ENCODE data around the gene ARHGEF38. TPM values are rescaled to one million over a fixed set of nuclear protein-coding genes. Genes with fewer than 3 reads are reported as not detected.

Gene ARHGEF38
- polyA plus RNA-seq, 1 donor: 10.7 TPM

GRCh38 chr4:105527081-105527480 is 25.3 kb upstream of the ARHGEF38 start:
- Histone ChIP-seq H3K4me3 (ENCODE audit: low read length) (no peak overlapping the region), H3K36me3 (ENCODE audit: control insufficient read depth, insufficient read depth, low read length) (no peaks in the 10 kb centered on the region), H3K27ac (ENCODE audit: low read length) (no peak overlapping the region), H3K9me3 (ENCODE audit: control insufficient read depth, low read depth, low read length) (no peaks in the 10 kb centered on the region), H3K27me3 (ENCODE audit: control insufficient read depth, insufficient read depth, low read length) (no peaks in the 10 kb centered on the region), H3K4me1 (ENCODE audit: control insufficient read depth, insufficient read depth, low read length) (no peaks in the 10 kb centered on the region)
- DNase-seq: no peak
- no CpG with 5 or more reads among the region's 8 CpGs for WGBS (ENCODE audit: insufficient coverage, low lambda C conversion rate)

- Histone ChIP-seq H3K36me3 (ENCODE audit: control insufficient read depth, insufficient read depth, low read length) (no peaks in the 10 kb centered on the region), H3K27me3 (ENCODE audit: control insufficient read depth, insufficient read depth, low read length) (no peaks in the 10 kb centered on the region), H3K4me3 (ENCODE audit: low read length) (no peak overlapping the region), H3K4me1 (ENCODE audit: control insufficient read depth, insufficient read depth, low read length) (peaks cover 8% of the 10 kb centered on the region), H3K27ac (ENCODE audit: low read length) (no peak overlapping the region), H3K9me3 (ENCODE audit: control insufficient read depth, low read depth, low read length) (no peaks in the 10 kb centered on the region)
- DNase-seq: no peak
- WGBS (ENCODE audit: insufficient coverage, low lambda C conversion rate): no CpG with 5 or more reads among the region's 1 CpG
Measured at GRCh38 chr4:105536601-105537000, 15.8 kb upstream of the ARHGEF38 start.

GRCh38 chr4:105541420-105541819 is 11.0 kb upstream of the ARHGEF38 start:
- H3K27me3 ChIP-seq (ENCODE audit: control insufficient read depth, insufficient read depth, low read length): no peaks in the 10 kb centered on the region
- H3K27ac ChIP-seq (ENCODE audit: low read length): peak overlapping the region; percentile 53
- peak in 1 of 2 donors; percentile 77 for DNase-seq
- H3K36me3 ChIP-seq (ENCODE audit: control insufficient read depth, insufficient read depth, low read length): no peaks in the 10 kb centered on the region
- H3K9me3 ChIP-seq (ENCODE audit: control insufficient read depth, low read depth, low read length): no peaks in the 10 kb centered on the region
- H3K4me1 ChIP-seq (ENCODE audit: control insufficient read depth, insufficient read depth, low read length): peaks cover 21% of the 10 kb centered on the region
- no peak overlapping the region for H3K4me3 ChIP-seq (ENCODE audit: low read length)
- WGBS (ENCODE audit: insufficient coverage, low lambda C conversion rate): 37% methylated on average over 3 of the region's 4 CpGs

GRCh38 chr4:105542039-105542438 is 10.4 kb upstream of the ARHGEF38 start:
- H3K4me1 ChIP-seq (ENCODE audit: control insufficient read depth, insufficient read depth, low read length): peaks cover 21% of the 10 kb centered on the region
- H3K36me3 ChIP-seq (ENCODE audit: control insufficient read depth, insufficient read depth, low read length): no peaks in the 10 kb centered on the region
- no peaks in the 10 kb centered on the region for H3K9me3 ChIP-seq (ENCODE audit: control insufficient read depth, low read depth, low read length)
- H3K27ac ChIP-seq (ENCODE audit: low read length): peak overlapping the region; percentile 53
- no peaks in the 10 kb centered on the region for H3K27me3 ChIP-seq (ENCODE audit: control insufficient read depth, insufficient read depth, low read length)
- no peak overlapping the region for H3K4me3 ChIP-seq (ENCODE audit: low read length)
- WGBS (ENCODE audit: insufficient coverage, low lambda C conversion rate): no CpG with 5 or more reads among the region's 3 CpGs
- DNase-seq: no peak

- DNase-seq: no peak
- H3K9me3 ChIP-seq (ENCODE audit: control insufficient read depth, low read depth, low read length): no peaks in the 10 kb centered on the region
- no peak overlapping the region for H3K4me3 ChIP-seq (ENCODE audit: low read length)
- H3K36me3 ChIP-seq (ENCODE audit: control insufficient read depth, insufficient read depth, low read length): no peaks in the 10 kb centered on the region
- H3K27me3 ChIP-seq (ENCODE audit: control insufficient read depth, insufficient read depth, low read length): no peaks in the 10 kb centered on the region
- peaks cover 21% of the 10 kb centered on the region for H3K4me1 ChIP-seq (ENCODE audit: control insufficient read depth, insufficient read depth, low read length)
- no peak overlapping the region for H3K27ac ChIP-seq (ENCODE audit: low read length)
Measured at GRCh38 chr4:105543346-105543745, 9.1 kb upstream of the ARHGEF38 start.

GRCh38 chr4:105543881-105544280 is 8.5 kb upstream of the ARHGEF38 start:
- Histone ChIP-seq H3K27me3 (ENCODE audit: control insufficient read depth, insufficient read depth, low read length) (no peaks in the 10 kb centered on the region), H3K9me3 (ENCODE audit: control insufficient read depth, low read depth, low read length) (no peaks in the 10 kb centered on the region), H3K4me1 (ENCODE audit: control insufficient read depth, insufficient read depth, low read length) (peaks cover 21% of the 10 kb centered on the region), H3K27ac (ENCODE audit: low read length) (no peak overlapping the region), H3K36me3 (ENCODE audit: control insufficient read depth, insufficient read depth, low read length) (no peaks in the 10 kb centered on the region), H3K4me3 (ENCODE audit: low read length) (no peak overlapping the region)
- no peak for DNase-seq

GRCh38 chr4:105544520-105545286 is 7.7 kb upstream of the ARHGEF38 start:
- Histone ChIP-seq H3K27me3 (ENCODE audit: control insufficient read depth, insufficient read depth, low read length) (no peaks in the 10 kb centered on the region), H3K4me3 (ENCODE audit: low read length) (no peak overlapping the region), H3K27ac (ENCODE audit: low read length) (no peak overlapping the region), H3K9me3 (ENCODE audit: control insufficient read depth, low read depth, low read length) (no peaks in the 10 kb centered on the region), H3K36me3 (ENCODE audit: control insufficient read depth, insufficient read depth, low read length) (no peaks in the 10 kb centered on the region), H3K4me1 (ENCODE audit: control insufficient read depth, insufficient read depth, low read length) (peaks cover 21% of the 10 kb centered on the region)
- whole genome bisulfite sequencing (ENCODE audit: insufficient coverage, low lambda C conversion rate): no CpG with 5 or more reads among the region's 1 CpG
- no peak for DNase-seq

- DNase-seq: no peak
- Histone ChIP-seq H3K4me1 (ENCODE audit: control insufficient read depth, insufficient read depth, low read length) (peaks cover 23% of the 10 kb centered on the region), H3K36me3 (ENCODE audit: control insufficient read depth, insufficient read depth, low read length) (no peaks in the 10 kb centered on the region), H3K9me3 (ENCODE audit: control insufficient read depth, low read depth, low read length) (no peaks in the 10 kb centered on the region), H3K4me3 (ENCODE audit: low read length) (no peak overlapping the region), H3K27me3 (ENCODE audit: control insufficient read depth, insufficient read depth, low read length) (no peaks in the 10 kb centered on the region), H3K27ac (ENCODE audit: low read length) (no peak overlapping the region)
Measured at GRCh38 chr4:105546086-105546485, 6.3 kb upstream of the ARHGEF38 start.

GRCh38 chr4:105547769-105548168 is 4.7 kb upstream of the ARHGEF38 start:
- no peaks in the 10 kb centered on the region for H3K9me3 ChIP-seq (ENCODE audit: control insufficient read depth, low read depth, low read length)
- H3K36me3 ChIP-seq (ENCODE audit: control insufficient read depth, insufficient read depth, low read length): no peaks in the 10 kb centered on the region
- no peak overlapping the region for H3K27ac ChIP-seq (ENCODE audit: low read length)
- H3K4me3 ChIP-seq (ENCODE audit: low read length): no peak overlapping the region
- H3K27me3 ChIP-seq (ENCODE audit: control insufficient read depth, insufficient read depth, low read length): no peaks in the 10 kb centered on the region
- peaks cover 28% of the 10 kb centered on the region for H3K4me1 ChIP-seq (ENCODE audit: control insufficient read depth, insufficient read depth, low read length)
- no peak for DNase-seq

GRCh38 chr4:105548483-105548882 is 3.9 kb upstream of the ARHGEF38 start:
- Histone ChIP-seq H3K9me3 (ENCODE audit: control insufficient read depth, low read depth, low read length) (no peaks in the 10 kb centered on the region), H3K4me3 (ENCODE audit: low read length) (no peak overlapping the region), H3K27me3 (ENCODE audit: control insufficient read depth, insufficient read depth, low read length) (no peaks in the 10 kb centered on the region), H3K27ac (ENCODE audit: low read length) (no peak overlapping the region), H3K36me3 (ENCODE audit: control insufficient read depth, insufficient read depth, low read length) (no peaks in the 10 kb centered on the region), H3K4me1 (ENCODE audit: control insufficient read depth, insufficient read depth, low read length) (peaks cover 28% of the 10 kb centered on the region)
- no peak for DNase-seq
- WGBS (ENCODE audit: insufficient coverage, low lambda C conversion rate): 83% methylated on average over 1 of the region's 1 CpG

GRCh38 chr4:105550641-105551040 is 1.8 kb upstream of the ARHGEF38 start:
- H3K9me3 ChIP-seq (ENCODE audit: control insufficient read depth, low read depth, low read length): no peaks in the 10 kb centered on the region
- peak; percentile 63 to 81 for DNase-seq
- H3K27ac ChIP-seq (ENCODE audit: low read length): peak overlapping the region; percentile 97
- H3K36me3 ChIP-seq (ENCODE audit: control insufficient read depth, insufficient read depth, low read length): no peaks in the 10 kb centered on the region
- no peak overlapping the region for H3K4me3 ChIP-seq (ENCODE audit: low read length)
- no peaks in the 10 kb centered on the region for H3K27me3 ChIP-seq (ENCODE audit: control insufficient read depth, insufficient read depth, low read length)
- peaks cover 16% of the 10 kb centered on the region for H3K4me1 ChIP-seq (ENCODE audit: control insufficient read depth, insufficient read depth, low read length)
- 20% methylated on average over 1 of the region's 3 CpGs for WGBS (ENCODE audit: insufficient coverage, low lambda C conversion rate)
